Neural progenitor cell (in vitro differentiated cells): Measurements from ENCODE around the gene SMPD3.

Experiments used
- EZH2 ChIP-seq: fragments of 200-600 bp; sonication (generic); IDR thresholded peaks from 2 replicates; pipeline ENCODE4 v1.6.1; 2017; ENCODE audit warnings: antibody characterized with exemption, mild to moderate bottlenecking, moderate library complexity
- EZH2phosphoT487 ChIP-seq: fragments of 200-600 bp; sonication (generic); IDR thresholded peaks from 2 replicates; pipeline ENCODE4 v1.6.1; 2017; ENCODE audit warnings: antibody characterized with exemption
- TF ChIP-seq, protein P1 (sequence below): fragments of 200-600 bp; sonication (generic); IDR thresholded peaks from 2 replicates; pipeline ENCODE4 v1.5.1; 2017; ENCODE audit warnings: antibody characterized with exemption, mild to moderate bottlenecking

DNA sequence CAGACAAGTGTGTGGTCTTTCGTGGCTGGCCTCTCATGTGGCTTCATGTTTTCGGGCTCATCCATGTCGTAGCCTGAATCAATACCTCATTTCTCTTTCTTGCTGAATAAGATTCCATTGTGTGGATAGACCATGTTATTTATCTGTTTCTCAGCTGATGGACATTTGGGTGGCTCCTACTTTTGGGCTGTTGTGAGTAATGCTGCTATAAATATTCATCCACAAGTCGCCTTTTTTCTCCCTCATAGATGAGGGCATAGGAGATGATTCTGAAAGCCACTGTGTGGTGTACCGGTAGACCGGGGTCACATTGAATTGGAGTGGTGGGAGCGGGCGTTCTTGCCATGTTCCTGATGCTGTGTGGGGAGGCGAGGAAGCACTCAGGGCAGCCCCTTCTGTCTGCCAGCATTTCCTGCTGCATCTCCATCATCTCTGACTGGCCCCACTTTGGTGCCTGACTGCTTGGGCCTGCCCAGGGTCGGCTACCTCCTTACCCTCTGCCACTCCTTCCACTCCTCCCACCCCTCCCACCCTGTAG, 97.4 kb downstream of the SMPD3 start:
- TF ChIP-seq, protein P1, sequence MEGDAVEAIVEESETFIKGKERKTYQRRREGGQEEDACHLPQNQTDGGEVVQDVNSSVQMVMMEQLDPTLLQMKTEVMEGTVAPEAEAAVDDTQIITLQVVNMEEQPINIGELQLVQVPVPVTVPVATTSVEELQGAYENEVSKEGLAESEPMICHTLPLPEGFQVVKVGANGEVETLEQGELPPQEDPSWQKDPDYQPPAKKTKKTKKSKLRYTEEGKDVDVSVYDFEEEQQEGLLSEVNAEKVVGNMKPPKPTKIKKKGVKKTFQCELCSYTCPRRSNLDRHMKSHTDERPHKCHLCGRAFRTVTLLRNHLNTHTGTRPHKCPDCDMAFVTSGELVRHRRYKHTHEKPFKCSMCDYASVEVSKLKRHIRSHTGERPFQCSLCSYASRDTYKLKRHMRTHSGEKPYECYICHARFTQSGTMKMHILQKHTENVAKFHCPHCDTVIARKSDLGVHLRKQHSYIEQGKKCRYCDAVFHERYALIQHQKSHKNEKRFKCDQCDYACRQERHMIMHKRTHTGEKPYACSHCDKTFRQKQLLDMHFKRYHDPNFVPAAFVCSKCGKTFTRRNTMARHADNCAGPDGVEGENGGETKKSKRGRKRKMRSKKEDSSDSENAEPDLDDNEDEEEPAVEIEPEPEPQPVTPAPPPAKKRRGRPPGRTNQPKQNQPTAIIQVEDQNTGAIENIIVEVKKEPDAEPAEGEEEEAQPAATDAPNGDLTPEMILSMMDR: no peak
- TF ChIP-seq EZH2 (no peak), EZH2phosphoT487 (no peak)
